Skeletal muscle tissue (tissue), 4 donors: ENCODE results near the gene GNAO1. TPM values are rescaled to one million over a fixed set of nuclear protein-coding genes. Genes with fewer than 3 reads are reported as not detected.

ENCODE experiments used
- H3K27ac ChIP-seq: one replicate; pipeline ENCODE4 v1.7.0; 2013; ENCODE audit warnings: mild to moderate bottlenecking, low read depth, low read length, inconsistent platforms
- H3K27me3 ChIP-seq, 3 donors: one replicate each; pipeline ENCODE4 v1.7.0; 2013; ENCODE audit warnings: low read length in 3 of 3; ENCODE audit not compliant: control insufficient read depth in 3 of 3, insufficient read depth in 3 of 3
- H3K36me3 ChIP-seq, 3 donors: one replicate each; pipeline ENCODE4 v1.7.0; 2013; ENCODE audit warnings: low read length in 3 of 3; ENCODE audit not compliant: control insufficient read depth in 3 of 3, insufficient read depth in 3 of 3
- H3K4me1 ChIP-seq, 3 donors: one replicate each; pipeline ENCODE4 v1.7.0; 2013; ENCODE audit warnings: low read length in 3 of 3, mild to moderate bottlenecking in 3 of 3; ENCODE audit not compliant: control insufficient read depth in 3 of 3, insufficient read depth in 3 of 3
- H3K4me3 ChIP-seq, 3 donors: one replicate each; pipeline ENCODE4 v1.7.0; 2013; ENCODE audit warnings: low read length in 3 of 3
- H3K9ac ChIP-seq, 3 donors: one replicate each; pipeline ENCODE4 v1.7.0; 2013; ENCODE audit warnings: low read length in 3 of 3, mild to moderate bottlenecking in 3 of 3, moderate library complexity in 2 of 3, low read depth in 1 of 3
- H3K9me3 ChIP-seq, 3 donors: one replicate each; pipeline ENCODE4 v1.7.0; 2013; ENCODE audit warnings: low read length in 3 of 3; ENCODE audit not compliant: control insufficient read depth in 3 of 3
- total RNA-seq: library from RNA; depleted of rRNA; stranded (reverse); fragments of >200 nt; gene quantifications from one replicate; pipeline ENCODE4 v1.2.3, GENCODE V29; 2014
- donor health status: Osteomylitis.

Gene GNAO1
- total RNA-seq, 1 donor from 2014 or later = under 0.01 TPM

DNA sequence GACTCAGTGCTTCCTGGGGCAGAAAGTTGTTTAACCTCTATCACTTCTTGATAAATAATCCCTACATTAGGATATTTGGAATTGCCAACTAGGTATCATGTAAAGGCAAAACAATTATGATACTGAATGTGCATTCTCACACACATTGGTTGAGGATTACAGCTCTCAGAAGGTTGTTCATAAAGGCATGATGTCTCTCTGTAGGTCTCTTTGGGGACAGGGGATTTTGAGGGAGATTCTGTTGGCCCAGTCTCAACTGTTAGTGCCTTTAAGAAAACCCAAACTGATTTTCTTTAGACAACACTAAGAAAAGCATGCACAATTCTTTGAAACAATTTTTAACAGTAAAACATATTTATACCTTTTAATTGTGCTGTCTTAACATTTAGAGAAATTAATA is 56.5 kb downstream of the GNAO1 start:
- no peaks in the 10 kb centered on the region for H3K27me3 ChIP-seq
- H3K4me1 ChIP-seq = peaks cover 11 to 22% (median 17%) of the 10 kb centered on the region in 3 donors
- H3K9me3 ChIP-seq = no peaks in the 10 kb centered on the region
- H3K9ac ChIP-seq = no peak overlapping the region
- no peak overlapping the region for H3K4me3 ChIP-seq
- H3K27ac ChIP-seq = no peak overlapping the region
- H3K36me3 ChIP-seq = no peaks in the 10 kb centered on the region

DNA sequence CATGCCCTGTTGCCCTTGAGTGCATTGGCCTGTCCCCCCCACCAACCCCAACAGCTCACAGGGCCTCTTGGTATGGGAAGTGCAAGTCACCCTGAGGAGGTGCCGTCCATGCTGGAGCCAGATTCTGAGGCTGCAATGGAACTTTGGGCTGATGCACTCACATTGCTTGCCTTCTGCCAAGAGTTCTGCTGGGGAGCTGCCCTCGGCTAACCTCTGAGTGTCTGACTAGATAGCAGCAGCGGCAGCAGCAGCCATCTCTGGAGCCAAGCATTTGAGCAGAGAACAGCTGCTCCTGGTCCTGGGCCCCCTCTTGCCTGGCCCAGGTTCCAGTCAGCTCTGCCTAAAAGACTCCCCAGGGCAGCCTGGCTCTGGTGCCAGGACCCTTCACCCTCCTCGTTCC is 61.5 kb downstream of the GNAO1 start:
- H3K9me3 ChIP-seq = no peaks in the 10 kb centered on the region
- peak overlapping the region in 2 of 3 donors; percentile 10 to 16 for H3K9ac ChIP-seq
- no peaks in the 10 kb centered on the region for H3K27me3 ChIP-seq
- peaks cover 19 to 25% (median 22%) of the 10 kb centered on the region in 3 donors for H3K4me1 ChIP-seq
- H3K4me3 ChIP-seq = no peak overlapping the region
- H3K36me3 ChIP-seq = no peaks in the 10 kb centered on the region
- peak overlapping the region; percentile 9 for H3K27ac ChIP-seq

DNA sequence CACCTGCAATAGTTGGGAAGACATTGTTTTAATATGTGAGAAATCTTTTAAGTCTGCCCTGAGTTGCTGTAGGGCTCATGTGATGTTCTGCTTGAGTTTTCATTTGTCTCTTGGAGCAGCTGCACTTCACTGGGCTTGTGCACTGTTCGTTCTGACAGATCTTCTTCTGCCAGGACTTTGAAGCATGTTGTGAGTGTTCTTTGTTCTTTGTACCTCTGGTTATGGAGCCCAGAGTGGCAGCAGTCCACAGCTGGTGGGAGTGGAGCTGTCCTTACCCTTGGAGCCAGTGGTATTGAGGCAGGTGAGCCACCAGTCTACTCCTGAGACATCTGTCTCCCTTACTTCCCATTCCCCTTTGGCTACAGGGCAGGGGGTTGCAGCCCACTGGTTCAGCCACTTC is 64.6 kb downstream of the GNAO1 start:
- no peaks in the 10 kb centered on the region for H3K36me3 ChIP-seq

DNA sequence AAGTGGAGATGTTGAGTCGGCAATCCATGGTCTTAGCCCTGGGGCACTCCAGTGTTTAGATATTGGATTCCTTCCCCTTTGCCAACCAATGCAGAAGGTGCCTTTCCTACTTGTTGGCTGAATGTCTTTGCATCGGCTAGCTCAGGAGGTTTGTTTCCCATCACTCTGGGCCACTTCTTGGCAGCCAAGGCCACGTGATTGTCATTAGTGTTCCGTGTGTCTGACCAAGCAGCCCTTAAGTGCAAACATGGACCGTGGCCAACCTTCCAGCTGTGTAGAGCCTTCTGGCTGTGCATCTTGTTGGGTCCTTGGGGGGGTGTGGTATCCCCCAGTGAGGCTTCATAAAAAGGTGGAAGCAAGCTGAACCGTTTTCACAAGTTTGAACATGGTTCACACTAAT is 66.0 kb downstream of the GNAO1 start:
- peaks cover 19 to 20% (median 20%) of the 10 kb centered on the region in 3 donors for H3K4me1 ChIP-seq
- H3K36me3 ChIP-seq = no peaks in the 10 kb centered on the region
- H3K4me3 ChIP-seq = no peak overlapping the region
- H3K27ac ChIP-seq = peak overlapping the region; percentile 37
- no peaks in the 10 kb centered on the region for H3K9me3 ChIP-seq
- peaks cover 0 to 4% (median 0%) of the 10 kb centered on the region in 3 donors for H3K27me3 ChIP-seq
- no peak overlapping the region for H3K9ac ChIP-seq

More for the DNA sequence above, 64.6 kb downstream of the GNAO1 start:
- H3K27me3 ChIP-seq = no peaks in the 10 kb centered on the region
- H3K27ac ChIP-seq = no peak overlapping the region
- no peak overlapping the region for H3K4me3 ChIP-seq
- H3K9ac ChIP-seq = no peak overlapping the region
- peaks cover 19 to 25% (median 22%) of the 10 kb centered on the region in 3 donors for H3K4me1 ChIP-seq
- no peaks in the 10 kb centered on the region for H3K9me3 ChIP-seq

DNA sequence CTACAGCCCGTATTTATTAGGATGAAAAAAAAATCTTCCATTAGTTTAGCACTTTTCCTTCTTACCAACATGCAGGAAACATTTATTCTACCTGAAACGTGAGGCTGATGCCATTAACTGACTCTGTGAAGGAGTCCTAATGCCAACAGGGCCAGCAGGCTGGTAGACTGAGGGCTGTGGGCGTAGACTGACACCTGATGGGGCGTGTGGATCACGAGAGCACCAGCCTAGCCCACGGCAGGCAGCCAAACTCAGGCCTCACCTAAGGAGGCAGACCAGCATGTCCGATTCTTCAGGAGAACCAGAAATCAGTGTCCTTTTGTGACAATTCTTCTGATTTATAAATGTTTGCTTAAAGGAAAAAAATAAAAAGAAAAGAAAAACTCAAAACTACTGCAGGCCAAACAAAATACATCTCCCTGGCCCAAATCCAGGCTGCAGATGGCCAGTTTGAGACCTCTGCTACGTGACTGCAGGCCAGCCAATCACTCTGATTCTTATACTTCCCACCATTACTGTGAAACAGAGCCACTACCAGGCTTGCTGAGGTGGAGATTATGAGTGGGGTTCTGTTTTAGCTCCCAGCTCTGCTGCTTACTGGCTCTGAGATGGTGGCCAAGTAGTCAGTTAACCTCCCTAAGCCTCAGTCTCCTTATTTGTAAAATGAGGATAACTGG is 66.5 kb downstream of the GNAO1 start:
- Histone ChIP-seq H3K9ac (no peak overlapping the region), H3K9me3 (no peaks in the 10 kb centered on the region), H3K27ac (peak overlapping the region; percentile 37), H3K4me1 (peaks cover 14 to 15% (median 14%) of the 10 kb centered on the region in 3 donors), H3K4me3 (no peak overlapping the region), H3K27me3 (peaks cover 0 to 4% (median 0%) of the 10 kb centered on the region in 3 donors), H3K36me3 (no peaks in the 10 kb centered on the region)

DNA sequence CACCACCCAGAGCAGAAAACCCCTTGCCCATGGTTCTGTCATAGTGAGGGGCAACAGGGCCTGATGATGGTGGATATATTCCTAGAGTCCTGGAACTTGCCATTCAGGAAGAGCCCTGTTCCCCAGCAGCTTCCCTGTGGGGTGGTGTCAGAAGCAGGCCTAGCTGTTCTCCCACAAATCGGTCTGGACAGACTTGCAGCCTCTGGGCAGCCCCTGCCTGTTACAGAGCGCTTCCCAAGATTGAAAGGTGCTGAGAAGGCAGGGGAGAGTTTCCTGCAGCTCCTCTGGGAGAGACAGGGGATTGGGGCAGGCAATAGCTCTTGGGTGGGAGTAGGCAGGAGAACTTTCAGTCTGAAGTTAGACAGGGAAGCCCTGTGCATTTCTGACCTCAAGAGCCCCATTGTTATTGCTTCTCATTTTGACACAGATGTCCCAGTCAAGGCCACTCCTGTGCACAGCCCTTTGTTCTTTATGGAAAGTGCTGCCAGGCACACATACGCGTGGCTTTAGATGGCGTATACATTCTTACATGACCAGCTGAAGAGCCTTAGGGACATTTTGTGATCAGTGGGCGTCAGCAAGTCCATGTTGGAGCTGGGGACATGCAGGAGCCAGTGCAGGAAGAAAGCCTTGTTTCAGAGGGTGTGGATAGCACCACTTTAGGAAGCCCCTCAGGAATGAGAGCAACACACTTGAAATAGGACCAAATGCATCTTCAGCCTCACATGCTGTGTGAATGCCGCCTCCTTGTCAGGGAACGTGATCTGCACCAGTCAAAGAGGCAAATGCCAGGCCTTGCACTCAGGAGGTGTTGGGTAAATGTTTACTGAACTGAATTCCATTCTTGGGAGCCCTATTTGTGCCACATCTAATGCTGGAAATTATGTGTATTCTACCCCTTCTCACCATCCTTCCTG is 67.5 kb downstream of the GNAO1 start:
- H3K36me3 ChIP-seq = no peaks in the 10 kb centered on the region
- no peaks in the 10 kb centered on the region for H3K9me3 ChIP-seq
- no peak overlapping the region for H3K27ac ChIP-seq
- H3K27me3 ChIP-seq = peaks cover 0 to 4% (median 0%) of the 10 kb centered on the region in 3 donors
- no peak overlapping the region for H3K9ac ChIP-seq
- H3K4me3 ChIP-seq = no peak overlapping the region
- peaks cover 6 to 10% (median 8%) of the 10 kb centered on the region in 3 donors for H3K4me1 ChIP-seq

DNA sequence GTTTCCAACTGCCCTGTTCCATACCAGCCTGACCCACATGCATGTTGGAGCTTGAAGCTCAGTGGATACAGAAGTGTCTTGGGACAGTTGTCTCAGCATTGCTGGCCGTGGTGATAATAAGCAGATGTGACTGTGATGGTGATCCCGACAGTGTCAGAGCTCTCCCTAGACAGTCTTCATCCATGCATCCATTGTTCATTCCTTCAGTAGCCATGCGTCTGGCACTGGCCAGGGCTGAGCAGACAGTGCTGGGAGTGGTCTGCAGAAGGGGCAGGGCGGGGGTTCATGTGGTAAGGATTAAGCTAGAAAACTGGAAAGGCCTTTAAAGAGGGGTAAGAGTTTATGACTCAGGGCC is 68.1 kb downstream of the GNAO1 start:
- no peak overlapping the region for H3K9ac ChIP-seq
- no peak overlapping the region for H3K27ac ChIP-seq
- peaks cover 6 to 12% (median 10%) of the 10 kb centered on the region in 3 donors for H3K4me1 ChIP-seq
- H3K27me3 ChIP-seq = peaks cover 0 to 4% (median 0%) of the 10 kb centered on the region in 3 donors
- H3K9me3 ChIP-seq = no peaks in the 10 kb centered on the region
- H3K36me3 ChIP-seq = no peaks in the 10 kb centered on the region
- no peak overlapping the region for H3K4me3 ChIP-seq

DNA sequence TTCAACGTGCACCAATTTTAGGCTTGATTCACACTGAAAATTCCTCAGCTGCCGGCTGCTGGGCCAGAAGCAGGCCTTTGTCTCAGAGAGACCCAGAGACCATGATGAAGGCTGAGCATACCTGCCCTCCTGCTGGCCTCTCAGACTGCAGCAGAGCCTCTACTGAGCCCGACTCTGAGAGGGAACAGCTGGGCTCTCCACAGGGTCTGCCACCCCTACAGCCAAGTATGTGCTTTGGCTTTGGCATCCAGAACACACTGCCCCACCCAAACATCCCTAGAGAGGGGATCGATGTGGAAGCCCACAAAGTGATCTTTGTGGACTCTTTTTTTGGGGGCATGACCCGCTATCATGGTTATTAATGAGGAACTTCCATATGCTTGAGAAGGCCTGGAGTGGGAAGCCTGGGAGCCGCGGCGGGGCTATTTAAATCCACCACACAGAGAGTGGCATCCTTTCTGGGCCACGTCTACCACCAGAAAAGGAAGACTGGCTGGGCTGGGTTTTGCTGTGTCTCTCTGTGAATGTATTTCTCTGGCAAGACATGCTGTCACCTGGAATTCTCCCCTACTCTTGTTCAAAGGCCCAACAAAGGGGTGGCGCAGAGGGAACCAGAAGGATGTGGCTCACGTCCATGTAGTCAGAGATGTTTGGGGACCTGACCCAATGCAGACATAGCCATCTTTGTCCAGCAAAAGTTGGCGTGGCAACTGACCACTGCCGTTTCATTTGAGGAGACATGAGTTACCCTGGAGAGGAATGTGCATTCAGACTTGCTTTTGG is 69.3 kb downstream of the GNAO1 start:
- Histone ChIP-seq H3K9ac (no peak overlapping the region), H3K9me3 (no peaks in the 10 kb centered on the region), H3K36me3 (no peaks in the 10 kb centered on the region), H3K4me3 (no peak overlapping the region), H3K4me1 (peaks cover 6 to 12% (median 10%) of the 10 kb centered on the region in 3 donors), H3K27me3 (peaks cover 0 to 4% (median 0%) of the 10 kb centered on the region in 3 donors), H3K27ac (no peak overlapping the region)

DNA sequence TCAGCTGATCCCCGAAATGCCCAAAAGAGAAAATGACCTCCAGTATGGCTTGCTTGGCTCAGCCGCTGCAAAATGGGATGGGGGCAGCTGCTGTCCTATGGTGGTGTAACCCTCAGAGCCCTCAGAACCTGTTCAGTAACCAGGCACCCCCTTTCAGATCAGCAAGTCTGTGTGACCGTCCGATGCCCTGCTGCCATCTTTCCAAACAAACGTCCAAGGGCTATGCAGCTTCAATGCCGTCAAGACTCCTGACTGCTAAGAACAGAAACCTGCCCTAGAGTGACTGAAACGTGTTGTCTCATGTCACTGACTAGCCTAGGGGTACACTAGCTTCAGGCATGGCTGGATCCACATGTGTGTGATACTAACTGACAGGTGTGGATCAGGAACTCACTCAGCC is 70.4 kb downstream of the GNAO1 start:
- Histone ChIP-seq H3K27me3 (peaks cover 0 to 4% (median 0%) of the 10 kb centered on the region in 3 donors), H3K27ac (no peak overlapping the region), H3K4me1 (peaks cover 4 to 12% (median 5%) of the 10 kb centered on the region in 3 donors), H3K9ac (no peak overlapping the region), H3K36me3 (no peaks in the 10 kb centered on the region), H3K4me3 (no peak overlapping the region), H3K9me3 (no peaks in the 10 kb centered on the region)
